Stomach (tissue), 4 donors: ENCODE results near the gene LILRB3.

Experiments
- CTCF ChIP-seq, 7 experiments: fragments of 450-650 bp in 4 of 7; fragments of 200-600 bp in 3 of 7; sonication (generic) in 3 of 7; IDR thresholded peaks; one replicate each; pipeline ENCODE4 v1.5.1; 2016 to 2019; ENCODE audit warnings: antibody characterized with exemption in 7 of 7, control low read depth in 2 of 7, mild to moderate bottlenecking in 1 of 7
- EP300 ChIP-seq: sonication (generic); formaldehyde crosslinking; IDR thresholded peaks from one replicate; pipeline ENCODE4 v1.6.1; 2017; ENCODE audit warnings: antibody characterized with exemption
- POLR2A ChIP-seq, 4 donors: fragments of 450-650 bp; IDR thresholded peaks; one replicate each; pipeline ENCODE4 v1.6.1; 2016; ENCODE audit warnings: antibody characterized with exemption in 4 of 4, control low read depth in 2 of 4, mild to moderate bottlenecking in 1 of 4, moderate library complexity in 1 of 4
- POLR2AphosphoS5 ChIP-seq, 3 donors: sonication (generic); formaldehyde crosslinking; IDR thresholded peaks; one replicate each; pipeline ENCODE4 v1.6.1; 2016; ENCODE audit warnings: antibody characterized with exemption in 3 of 3

- TF ChIP-seq EP300 (no peak), CTCF (IDR thresholded peaks at IDR 0.05) (no peak), POLR2A (IDR thresholded peaks at IDR 0.05) (no peak), POLR2AphosphoS5 (IDR thresholded peaks at IDR 0.05) (peak; percentile 74 to 98 (median 83))
These were observed 12.9 kb downstream of the LILRB3 start for GRCh38 chr19:54209811-54210494.
